Heart right ventricle (tissue), 16 donors: ENCODE measurements around the gene GLRA2. TPM values are rescaled to one million over a fixed set of nuclear protein-coding genes. Genes with fewer than 3 reads are reported as not detected.

ENCODE experiments used
- ATAC-seq, 8 donors: fragments of 200-7000 bp; cut with Tn5 transposase; one replicate each; pipeline ENCODE4 v1.9.1; 2020; ENCODE audit warnings: mild to moderate bottlenecking in 8 of 8, moderate library complexity in 8 of 8, moderate number of reproducible peaks in 1 of 8
- DNase-seq, 2 donors: peaks; one replicate each; pipeline ENCODE4 v3.0.0-alpha.2; 2020
- H3K27ac ChIP-seq, 10 donors: fragments of 200-600 bp; sonication (generic) in 2 of 10; one replicate each; pipeline versions ENCODE4 v1.5.0 to v1.8.0; 2020 to 2022; ENCODE audit warnings: mild to moderate bottlenecking in 3 of 10
- H3K27me3 ChIP-seq, 7 donors: fragments of 200-600 bp; one replicate each; pipeline ENCODE4 v1.8.0; 2021 to 2022; ENCODE audit warnings: mild to moderate bottlenecking in 2 of 7
- H3K36me3 ChIP-seq, 9 donors: fragments of 200-600 bp; sonication (generic) in 1 of 9; one replicate each; pipeline versions ENCODE4 v1.5.0 to v1.8.0; 2020 to 2022; ENCODE audit warnings: mild to moderate bottlenecking in 2 of 9
- H3K4me1 ChIP-seq, 9 donors: fragments of 200-600 bp; sonication (generic) in 1 of 9; one replicate each; pipeline versions ENCODE4 v1.5.0 to v1.8.0; 2020 to 2022; ENCODE audit warnings: mild to moderate bottlenecking in 4 of 9
- H3K4me3 ChIP-seq, 10 donors: fragments of 200-600 bp; sonication (generic) in 2 of 10; one replicate each; pipeline versions ENCODE4 v1.5.0 to v1.8.0; 2020 to 2022; ENCODE audit warnings: mild to moderate bottlenecking in 7 of 10, moderate library complexity in 2 of 10
- H3K9me3 ChIP-seq, 11 donors: fragments of 200-600 bp in 10 of 11; sonication (generic) in 2 of 11; one replicate each; pipeline versions ENCODE4 v1.5.0 to v1.8.0; 2013 to 2022; ENCODE audit warnings: mild to moderate bottlenecking in 2 of 11, control low read depth in 1 of 11, moderate library complexity in 1 of 11
- WGBS, 2 donors: extraction: QIAGEN DNeasy Blood & Tissue Kit; methylation state at CpG; one replicate each; pipeline ENCODE4 v1.1.7; 2013; ENCODE audit warnings: inconsistent platforms in 1 of 2; 5-methylcytosine and 5-hydroxymethylcytosine counted together
- intact Hi-C, 10 donors: fragments of 100-400 bp; cut with DNase I; formaldehyde crosslinking; loops; one replicate each; pipeline versions ENCODE4 v1.11.1 to v1.14.2; 2022
- polyA plus RNA-seq, 2 donors: library from polyadenylated mRNA; stranded (reverse); fragments of 200-250 nt; gene quantifications; one replicate each; pipeline ENCODE4 v1.2.3, GENCODE V29; 2013
- total RNA-seq, 10 donors: library from RNA; stranded (reverse); fragmentation: NEBNext Ultra II Directional in 3 of 10; extraction: Animal tissue kit (Norgen Biotek cat#: 25700) in 3 of 10; gene quantifications; one replicate each; pipeline versions ENCODE4 v1.2.1 to v1.2.4, GENCODE V29; 2021 to 2023
- TF ChIP-seq, protein P1 (sequence below), 9 donors: fragments of 200-600 bp; sonication (generic) in 2 of 9; IDR thresholded peaks; one replicate each; pipeline versions ENCODE4 v1.5.0 to v1.8.0; 2021 to 2022; ENCODE audit warnings: antibody characterized with exemption in 9 of 9, mild to moderate bottlenecking in 5 of 9, moderate library complexity in 1 of 9
- donor health status: Arrhythmogenic right ventricular cardiomyopathy.
- donor health status: ischemic (EF 13 %, LVEDD 7.1; RV severe dilation, severe dysfunction).
- donor health status: healthy with polysubstance abuse.
- donor health status: DM: no; HTN: yes; CAD: no.
- donor health status: DM: no; HTN: no; CAD: no.
- donor health status: ischemic (EF 25% LVEDD 6.9; RV normal size, moderate dysfunction).
- donor health status: ischemic (EF 25% LVEDD 5.7; RV mildly dilated, moderate dysfunction).
- donor health status: healthy.
- donor health status: DM: yes; HTN: yes; CAD: no.
- donor health status: Ischemic cardiomyopathy.
- donor health status: ischemic (EF 35%, LVEDD 5.7; RV mildly dilated, moderate dysfunction).
- donor health status: nonischemic (EF 11% LVEDD 7.7; RV severe dilation, severe dysfunction).
- donor health status: DM: yes; HTN: yes; CAD: no.
- donor health status: PGD.
- donor health status: ischemic (EF 29% LVEDD 5.4; RV normal size, mild dysfunction).
- donor health status: nonischemic (EF 23%, LVEDD 6.1; RV moderate dilation, normal function).

GLRA2 gene
- total and polyA plus RNA-seq, 12 donors: not detected

DNA sequence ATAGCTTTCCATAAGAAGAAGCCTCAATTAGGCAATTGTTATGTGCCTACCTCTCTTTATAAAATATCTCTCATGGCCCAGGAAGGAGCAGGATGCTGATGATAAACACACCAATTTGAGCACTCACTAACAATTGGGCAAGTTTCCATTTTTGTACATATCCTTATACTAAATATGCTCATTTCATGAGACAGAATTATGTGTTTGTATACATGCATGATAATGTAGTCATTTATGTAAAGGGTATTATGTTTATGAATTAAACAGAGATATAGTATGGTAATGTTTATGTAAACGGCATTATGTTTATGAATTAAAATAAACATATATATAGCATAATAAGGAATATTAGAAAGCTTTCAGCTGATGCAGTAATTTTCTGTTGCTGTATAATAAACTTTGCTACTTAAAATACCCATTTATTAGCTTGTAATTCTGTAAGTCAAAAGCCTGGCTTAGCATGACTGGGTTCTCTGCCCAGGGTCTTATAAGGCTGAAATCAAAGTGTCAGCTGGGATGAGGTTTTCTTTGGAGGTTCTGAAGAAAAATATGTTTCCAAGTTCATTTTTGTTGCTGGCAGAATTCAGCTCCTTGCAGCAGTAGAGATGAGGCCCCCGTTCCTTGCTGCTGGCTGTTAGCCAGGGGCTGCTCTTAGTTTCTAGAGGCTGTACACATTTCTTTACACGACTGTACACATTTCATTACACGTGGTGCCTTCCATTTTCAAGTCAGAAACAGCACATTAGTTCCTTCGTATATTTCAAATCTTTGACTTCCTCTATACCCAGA lies 89.0 kb downstream of the GLRA2 start:
- intact Hi-C loops: no loop called here
- no peak overlapping the region for H3K4me3 ChIP-seq
- no peaks in the 10 kb centered on the region for H3K36me3 ChIP-seq
- ATAC-seq (no peak), DNase-seq (no peak)
- H3K4me1 ChIP-seq: no peaks in the 10 kb centered on the region
- 34 to 49% methylated on average over 5 of the region's 5 CpGs for whole genome bisulfite sequencing, 2 donors
- peaks cover 0 to 5% (median 0%) of the 10 kb centered on the region in 11 donors for H3K9me3 ChIP-seq
- H3K27ac ChIP-seq: no peak overlapping the region
- no peaks in the 10 kb centered on the region for H3K27me3 ChIP-seq
- TF ChIP-seq, protein P1, sequence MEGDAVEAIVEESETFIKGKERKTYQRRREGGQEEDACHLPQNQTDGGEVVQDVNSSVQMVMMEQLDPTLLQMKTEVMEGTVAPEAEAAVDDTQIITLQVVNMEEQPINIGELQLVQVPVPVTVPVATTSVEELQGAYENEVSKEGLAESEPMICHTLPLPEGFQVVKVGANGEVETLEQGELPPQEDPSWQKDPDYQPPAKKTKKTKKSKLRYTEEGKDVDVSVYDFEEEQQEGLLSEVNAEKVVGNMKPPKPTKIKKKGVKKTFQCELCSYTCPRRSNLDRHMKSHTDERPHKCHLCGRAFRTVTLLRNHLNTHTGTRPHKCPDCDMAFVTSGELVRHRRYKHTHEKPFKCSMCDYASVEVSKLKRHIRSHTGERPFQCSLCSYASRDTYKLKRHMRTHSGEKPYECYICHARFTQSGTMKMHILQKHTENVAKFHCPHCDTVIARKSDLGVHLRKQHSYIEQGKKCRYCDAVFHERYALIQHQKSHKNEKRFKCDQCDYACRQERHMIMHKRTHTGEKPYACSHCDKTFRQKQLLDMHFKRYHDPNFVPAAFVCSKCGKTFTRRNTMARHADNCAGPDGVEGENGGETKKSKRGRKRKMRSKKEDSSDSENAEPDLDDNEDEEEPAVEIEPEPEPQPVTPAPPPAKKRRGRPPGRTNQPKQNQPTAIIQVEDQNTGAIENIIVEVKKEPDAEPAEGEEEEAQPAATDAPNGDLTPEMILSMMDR (IDR thresholded peaks at IDR 0.05): no peak

DNA sequence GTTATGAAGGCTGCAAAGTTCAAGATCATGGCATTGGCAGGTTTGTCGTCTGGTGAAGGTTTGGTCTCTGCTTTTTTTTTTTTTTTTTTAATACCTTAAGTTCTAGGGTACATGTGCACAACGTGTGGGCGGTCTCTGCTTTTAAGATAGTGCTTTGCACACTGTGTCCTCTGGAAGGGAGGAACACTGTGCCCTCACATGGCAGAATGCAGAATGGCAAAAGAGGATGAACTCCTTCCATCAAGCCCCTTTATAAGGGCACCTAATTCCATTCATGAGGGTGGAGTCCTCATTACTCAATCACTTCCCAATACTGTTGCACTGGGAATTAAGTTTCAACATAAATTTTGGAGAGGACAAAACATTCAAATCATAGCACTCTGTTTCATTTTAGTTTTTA lies 101.4 kb downstream of the GLRA2 start:
- no peak for DNase-seq
- TF ChIP-seq, protein P1 (IDR thresholded peaks at IDR 0.05): no peak
- intact Hi-C loops: no loop called here

DNA sequence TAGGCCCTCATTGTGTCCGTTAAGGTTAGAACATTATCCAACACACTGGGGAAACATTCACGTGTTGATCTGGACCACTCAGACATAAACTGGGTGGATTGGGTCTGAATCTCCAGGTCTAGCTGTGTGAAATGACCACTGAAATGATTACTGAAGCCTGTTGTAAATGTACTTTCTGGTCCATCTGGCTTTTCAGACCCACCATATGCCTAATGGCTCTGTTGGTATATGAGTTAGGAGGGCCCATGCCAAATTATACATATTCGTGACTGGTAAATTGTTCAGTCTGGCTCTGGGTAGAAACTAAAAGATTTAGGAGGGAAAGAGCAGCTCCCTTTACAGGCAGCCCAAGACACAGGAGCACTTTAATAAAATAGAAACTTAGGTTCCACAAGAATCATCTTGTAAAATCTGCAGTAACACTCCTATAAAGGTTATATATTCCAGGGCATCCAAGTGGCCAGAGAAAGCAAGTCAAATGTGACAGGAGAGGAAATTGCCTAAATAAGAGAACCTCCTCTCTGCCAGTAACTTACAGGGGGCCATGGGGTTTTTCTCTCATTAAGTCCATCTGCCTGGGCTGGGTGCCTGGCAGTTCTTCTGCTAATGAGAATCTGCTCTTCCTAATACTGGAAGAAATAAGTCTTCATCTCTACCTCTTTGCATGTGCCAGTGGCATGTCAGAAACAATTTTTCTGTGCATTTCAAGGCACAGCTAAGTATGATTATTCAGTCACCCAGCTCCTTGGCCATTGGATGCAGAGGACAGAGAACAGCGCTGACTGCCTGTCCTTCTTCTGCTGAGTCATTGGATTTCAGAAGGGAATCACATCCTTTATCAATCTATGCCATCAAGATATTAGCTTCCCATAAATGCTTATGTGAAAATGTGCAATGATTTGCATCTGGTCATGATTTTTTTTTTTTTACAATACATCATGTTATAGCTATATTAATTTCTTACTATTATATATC lies 112.6 kb downstream of the GLRA2 start:
- ATAC-seq (no peak), DNase-seq (no peak)
- intact Hi-C loops: no loop called here
- no peaks in the 10 kb centered on the region for H3K4me1 ChIP-seq
- H3K4me3 ChIP-seq: no peak overlapping the region
- TF ChIP-seq, protein P1 (IDR thresholded peaks at IDR 0.05): no peak
- 84 to 92% methylated on average over 4 of the region's 4 CpGs for WGBS, 2 donors
- no peaks in the 10 kb centered on the region for H3K9me3 ChIP-seq
- no peaks in the 10 kb centered on the region for H3K36me3 ChIP-seq
- no peak overlapping the region for H3K27ac ChIP-seq
- no peaks in the 10 kb centered on the region for H3K27me3 ChIP-seq

More for the DNA sequence above, 101.4 kb downstream of the GLRA2 start:
- no peak overlapping the region for H3K4me3 ChIP-seq
- H3K9me3 ChIP-seq: no peaks in the 10 kb centered on the region
- 25 to 37% methylated on average over 3 of the region's 3 CpGs for WGBS, 2 donors
- H3K4me1 ChIP-seq: no peaks in the 10 kb centered on the region
- ATAC-seq: no peak
- H3K27ac ChIP-seq: no peak overlapping the region
- H3K36me3 ChIP-seq: no peaks in the 10 kb centered on the region
- no peaks in the 10 kb centered on the region for H3K27me3 ChIP-seq

DNA sequence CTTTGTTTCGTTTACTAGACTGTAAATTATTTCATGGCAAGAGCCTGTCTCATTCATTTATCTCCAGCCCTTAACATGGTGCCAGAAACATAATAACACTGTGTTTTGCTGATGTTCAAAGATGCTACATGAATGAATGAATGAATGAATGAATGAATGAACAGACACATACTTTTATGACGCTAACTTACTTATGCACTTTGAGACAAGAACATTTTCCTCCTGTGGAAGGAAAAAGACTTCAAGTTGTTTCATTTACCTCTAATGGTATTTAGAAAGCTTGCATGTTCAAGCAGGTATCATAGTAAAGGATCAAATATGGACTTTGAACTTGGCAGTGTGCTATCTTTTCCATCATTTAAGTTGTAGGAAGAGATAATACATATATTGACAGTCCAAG lies 131.6 kb downstream of the GLRA2 start:
- H3K27ac ChIP-seq: no peak overlapping the region
- no peak overlapping the region for H3K4me3 ChIP-seq
- TF ChIP-seq, protein P1 (IDR thresholded peaks at IDR 0.05): no peak
- peaks cover 0 to 6% (median 0%) of the 10 kb centered on the region in 7 donors for H3K27me3 ChIP-seq
- no peaks in the 10 kb centered on the region for H3K9me3 ChIP-seq
- 69 to 76% methylated on average over 2 of the region's 2 CpGs for WGBS, 2 donors
- ATAC-seq (no peak), DNase-seq (no peak)
- intact Hi-C loops: no loop called here
- no peaks in the 10 kb centered on the region for H3K36me3 ChIP-seq
- H3K4me1 ChIP-seq: no peaks in the 10 kb centered on the region
